Ovary (tissue), 3 donors: Measurements from ENCODE around the gene HELB.

Experiments
- CTCF ChIP-seq, 3 donors: fragments of 450-650 bp in 2 of 3; fragments of 200-600 bp in 1 of 3; IDR thresholded peaks; one replicate each; pipeline versions ENCODE4 v1.5.1 to v1.8.0; 2016 to 2022; ENCODE audit warnings: antibody characterized with exemption in 3 of 3, mild to moderate bottlenecking in 1 of 3
- EP300 ChIP-seq: sonication (generic); formaldehyde crosslinking; IDR thresholded peaks from one replicate; pipeline ENCODE4 v1.6.1; 2017; ENCODE audit warnings: antibody characterized with exemption
- POLR2A ChIP-seq: fragments of 450-650 bp; IDR thresholded peaks from one replicate; pipeline ENCODE4 v1.6.1; 2017; ENCODE audit warnings: antibody characterized with exemption, mild to moderate bottlenecking, moderate library complexity
- donor health status: DM: no; HTN: no; CAD: no.

GRCh38 chr12:66352197-66352596 lies 49.9 kb downstream of the HELB start:
- no peak for TF ChIP-seq CTCF (IDR thresholded peaks at IDR 0.05)
- no peak for TF ChIP-seq POLR2A
- TF ChIP-seq EP300: no peak
